ENCODE data around the gene CDC45.

- TF ChIP-seq, protein P1, sequence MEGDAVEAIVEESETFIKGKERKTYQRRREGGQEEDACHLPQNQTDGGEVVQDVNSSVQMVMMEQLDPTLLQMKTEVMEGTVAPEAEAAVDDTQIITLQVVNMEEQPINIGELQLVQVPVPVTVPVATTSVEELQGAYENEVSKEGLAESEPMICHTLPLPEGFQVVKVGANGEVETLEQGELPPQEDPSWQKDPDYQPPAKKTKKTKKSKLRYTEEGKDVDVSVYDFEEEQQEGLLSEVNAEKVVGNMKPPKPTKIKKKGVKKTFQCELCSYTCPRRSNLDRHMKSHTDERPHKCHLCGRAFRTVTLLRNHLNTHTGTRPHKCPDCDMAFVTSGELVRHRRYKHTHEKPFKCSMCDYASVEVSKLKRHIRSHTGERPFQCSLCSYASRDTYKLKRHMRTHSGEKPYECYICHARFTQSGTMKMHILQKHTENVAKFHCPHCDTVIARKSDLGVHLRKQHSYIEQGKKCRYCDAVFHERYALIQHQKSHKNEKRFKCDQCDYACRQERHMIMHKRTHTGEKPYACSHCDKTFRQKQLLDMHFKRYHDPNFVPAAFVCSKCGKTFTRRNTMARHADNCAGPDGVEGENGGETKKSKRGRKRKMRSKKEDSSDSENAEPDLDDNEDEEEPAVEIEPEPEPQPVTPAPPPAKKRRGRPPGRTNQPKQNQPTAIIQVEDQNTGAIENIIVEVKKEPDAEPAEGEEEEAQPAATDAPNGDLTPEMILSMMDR (conservative IDR thresholded peaks at IDR 0.05), result no peak
- TF ChIP-seq EZH2 (IDR thresholded peaks at IDR 0.05; ENCODE audit: low read depth), result no peak
Measured at GRCh38 chr22:19448739-19449421, 30.8 kb upstream of the CDC45 start.
